ENCODE results near the gene COL10A1. TPM values are rescaled to one million over a fixed set of nuclear protein-coding genes. Genes with fewer than 3 reads are reported as not detected.
A peak's percentile ranks its signal among the peaks of the same experiment; 100 is the strongest.

The COL10A1 gene
- not detected in 2 replicates for total RNA-seq

DNA sequence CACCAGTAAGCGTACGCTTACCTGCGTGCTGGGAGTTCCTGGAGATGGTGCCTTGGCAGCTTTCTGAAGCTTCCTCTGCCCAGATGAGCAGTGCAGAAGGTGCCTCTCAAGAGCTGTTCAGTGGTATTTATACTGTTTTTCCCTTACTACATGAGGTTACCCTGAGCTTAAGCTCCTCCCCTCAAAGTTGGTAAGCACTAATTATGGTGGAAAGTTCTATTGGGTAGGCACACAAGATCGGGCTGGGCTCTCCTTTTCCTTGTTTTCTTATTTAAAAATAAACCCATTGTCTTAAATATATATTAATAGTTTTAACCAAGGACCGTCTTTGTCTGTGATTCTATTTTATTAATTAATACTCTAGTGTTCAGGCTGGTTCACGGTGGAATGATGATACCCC, at the start of gene COL10A1:
COL10A1 (minus strand) TSS at position 101 of the 400 bp plus-strand sequence. CDS start 640 bp downstream, outside the sequence.
- Histone ChIP-seq H3K27me3 (ENCODE audit: control insufficient read depth, insufficient read depth, low read length) (no peaks in the 10 kb centered on the region), H3K36me3 (ENCODE audit: control insufficient read depth, insufficient read depth, low read length) (no peaks in the 10 kb centered on the region), H3K4me3 (ENCODE audit: low read depth, low read length) (no peak within 1 kb of the TSS)
- TF ChIP-seq CTCF (IDR thresholded peaks at IDR 0.05; ENCODE audit: insufficient read depth, low read length, severe bottlenecking): no peak
- DNase-seq (ENCODE audit: low read depth): no peak
- FAIRE-seq: no peak

GRCh38 chr6:116175344-116175743, 49.4 kb upstream of the COL10A1 start:
- TF ChIP-seq CTCF (IDR thresholded peaks at IDR 0.05; ENCODE audit: insufficient read depth, low read length, severe bottlenecking): no peak

DNA sequence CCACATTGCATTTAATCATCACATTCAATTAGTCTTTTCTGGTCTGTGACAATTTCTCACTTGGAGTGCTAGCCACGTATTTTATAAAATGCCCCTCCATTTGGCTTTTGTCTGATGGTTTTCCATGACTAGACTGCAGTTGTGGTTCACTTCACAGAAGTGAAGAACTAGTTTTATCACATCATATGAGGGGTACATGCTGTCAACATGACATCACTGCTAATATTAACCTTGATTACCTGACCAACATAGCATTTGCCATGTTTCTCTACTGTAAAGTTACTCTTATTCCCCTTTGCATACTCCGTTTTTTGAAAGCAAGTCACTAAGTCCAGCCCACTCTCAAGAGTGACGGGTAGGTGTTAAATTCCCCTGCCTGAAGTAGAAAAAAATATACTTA, 48.0 kb upstream of the COL10A1 start:
- FAIRE-seq (no peak), DNase-seq (ENCODE audit: low read depth) (no peak)
- no peak for TF ChIP-seq CTCF (IDR thresholded peaks at IDR 0.05; ENCODE audit: insufficient read depth, low read length, severe bottlenecking)
- Histone ChIP-seq H3K4me3 (ENCODE audit: low read depth, low read length) (no peak overlapping the region), H3K36me3 (ENCODE audit: control insufficient read depth, insufficient read depth, low read length) (no peaks in the 10 kb centered on the region), H3K27me3 (ENCODE audit: control insufficient read depth, insufficient read depth, low read length) (no peaks in the 10 kb centered on the region)

More at GRCh38 chr6:116175344-116175743, 49.4 kb upstream of the COL10A1 start:
- FAIRE-seq (no peak), DNase-seq (ENCODE audit: low read depth) (no peak)
- no peak overlapping the region for H3K4me3 ChIP-seq (ENCODE audit: low read depth, low read length)
- no peaks in the 10 kb centered on the region for H3K27me3 ChIP-seq (ENCODE audit: control insufficient read depth, insufficient read depth, low read length)
- H3K36me3 ChIP-seq (ENCODE audit: control insufficient read depth, insufficient read depth, low read length): no peaks in the 10 kb centered on the region

GRCh38 chr6:116170358-116171057, 44.6 kb upstream of the COL10A1 start:
- no peaks in the 10 kb centered on the region for H3K27me3 ChIP-seq (ENCODE audit: control insufficient read depth, insufficient read depth, low read length)
- FAIRE-seq: no peak
- no peaks in the 10 kb centered on the region for H3K36me3 ChIP-seq (ENCODE audit: control insufficient read depth, insufficient read depth, low read length)
- peak; percentile 53 for DNase-seq (ENCODE audit: low read depth)
- TF ChIP-seq CTCF (IDR thresholded peaks at IDR 0.05; ENCODE audit: insufficient read depth, low read length, severe bottlenecking): no peak
- no peak overlapping the region for H3K4me3 ChIP-seq (ENCODE audit: low read depth, low read length)

GRCh38 chr6:116169880-116170279, 43.9 kb upstream of the COL10A1 start:
- no peak for TF ChIP-seq CTCF (IDR thresholded peaks at IDR 0.05; ENCODE audit: insufficient read depth, low read length, severe bottlenecking)
- Histone ChIP-seq H3K27me3 (ENCODE audit: control insufficient read depth, insufficient read depth, low read length) (no peaks in the 10 kb centered on the region), H3K4me3 (ENCODE audit: low read depth, low read length) (no peak overlapping the region), H3K36me3 (ENCODE audit: control insufficient read depth, insufficient read depth, low read length) (no peaks in the 10 kb centered on the region)
- FAIRE-seq (no peak), DNase-seq (ENCODE audit: low read depth) (no peak)

DNA sequence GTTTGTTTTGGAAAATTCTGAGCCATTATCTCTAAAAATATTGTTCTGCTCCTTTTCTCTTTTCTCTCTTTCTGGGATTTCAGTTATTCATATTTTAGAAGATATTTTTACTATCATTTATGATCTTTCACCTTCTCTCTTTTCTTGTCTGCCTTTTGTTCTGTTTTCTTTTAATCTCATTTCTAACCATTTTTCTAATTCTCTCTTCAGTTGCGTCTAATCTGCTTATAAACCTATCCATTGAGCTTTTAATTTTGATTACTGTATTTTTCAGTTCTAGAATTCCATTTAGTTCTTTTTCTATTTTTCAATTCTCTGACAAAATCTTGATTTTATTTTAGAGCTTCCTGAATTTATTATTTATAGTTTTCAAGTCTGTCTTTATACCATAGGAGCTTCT, 42.2 kb upstream of the COL10A1 start:
- TF ChIP-seq CTCF (IDR thresholded peaks at IDR 0.05; ENCODE audit: insufficient read depth, low read length, severe bottlenecking): no peak
- no peak overlapping the region for H3K4me3 ChIP-seq (ENCODE audit: low read depth, low read length)
- no peaks in the 10 kb centered on the region for H3K36me3 ChIP-seq (ENCODE audit: control insufficient read depth, insufficient read depth, low read length)
- no peaks in the 10 kb centered on the region for H3K27me3 ChIP-seq (ENCODE audit: control insufficient read depth, insufficient read depth, low read length)
- FAIRE-seq (no peak), DNase-seq (ENCODE audit: low read depth) (no peak)

All from bronchial epithelial cell (primary cell).